NB4 (cell line): ENCODE measurements around the gene TBC1D22A.

Source experiments
- MYC ChIP-seq: IDR thresholded peaks from 2 replicates; pipeline ENCODE4 v1.6.1; 2011; ENCODE audit warnings: low read depth, low read length
- POLR2A ChIP-seq: IDR thresholded peaks from 2 replicates; pipeline ENCODE4 v1.6.1; 2011; ENCODE audit warnings: mild to moderate bottlenecking; ENCODE audit not compliant: insufficient read length; ENCODE audit errors: extremely low read depth
- TF ChIP-seq, protein P1 (sequence below): IDR thresholded peaks from one replicate; pipeline ENCODE4 v1.5.1; 2012; ENCODE audit warnings: low read depth, low read length
- TF ChIP-seq, protein P2 (sequence below): IDR thresholded peaks from 2 replicates; pipeline ENCODE4 v1.6.1; 2011; ENCODE audit warnings: low read depth, low read length

DNA sequence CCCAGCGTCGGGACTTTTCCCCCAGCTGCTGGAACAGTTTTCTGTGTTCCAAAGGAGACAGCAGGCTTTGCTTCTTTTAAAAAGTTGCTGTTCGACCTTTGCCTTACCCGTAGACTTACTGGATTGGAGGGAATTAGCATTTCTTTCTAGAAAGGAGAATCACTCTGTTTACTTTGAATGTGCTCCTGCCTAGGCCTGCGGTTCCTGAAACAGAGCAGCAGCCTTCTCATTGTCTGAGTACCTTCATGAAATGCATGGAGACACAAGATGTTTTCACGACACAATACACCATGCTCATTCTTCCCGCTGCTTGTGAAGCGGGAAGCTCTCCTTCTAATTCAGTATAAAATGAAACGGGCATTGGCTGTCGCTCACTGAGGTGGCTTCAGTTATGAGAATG, 196.2 kb downstream of the TBC1D22A start:
- TF ChIP-seq POLR2A = no peak
- TF ChIP-seq, protein P1, sequence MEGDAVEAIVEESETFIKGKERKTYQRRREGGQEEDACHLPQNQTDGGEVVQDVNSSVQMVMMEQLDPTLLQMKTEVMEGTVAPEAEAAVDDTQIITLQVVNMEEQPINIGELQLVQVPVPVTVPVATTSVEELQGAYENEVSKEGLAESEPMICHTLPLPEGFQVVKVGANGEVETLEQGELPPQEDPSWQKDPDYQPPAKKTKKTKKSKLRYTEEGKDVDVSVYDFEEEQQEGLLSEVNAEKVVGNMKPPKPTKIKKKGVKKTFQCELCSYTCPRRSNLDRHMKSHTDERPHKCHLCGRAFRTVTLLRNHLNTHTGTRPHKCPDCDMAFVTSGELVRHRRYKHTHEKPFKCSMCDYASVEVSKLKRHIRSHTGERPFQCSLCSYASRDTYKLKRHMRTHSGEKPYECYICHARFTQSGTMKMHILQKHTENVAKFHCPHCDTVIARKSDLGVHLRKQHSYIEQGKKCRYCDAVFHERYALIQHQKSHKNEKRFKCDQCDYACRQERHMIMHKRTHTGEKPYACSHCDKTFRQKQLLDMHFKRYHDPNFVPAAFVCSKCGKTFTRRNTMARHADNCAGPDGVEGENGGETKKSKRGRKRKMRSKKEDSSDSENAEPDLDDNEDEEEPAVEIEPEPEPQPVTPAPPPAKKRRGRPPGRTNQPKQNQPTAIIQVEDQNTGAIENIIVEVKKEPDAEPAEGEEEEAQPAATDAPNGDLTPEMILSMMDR = no peak
- TF ChIP-seq, protein P2, sequence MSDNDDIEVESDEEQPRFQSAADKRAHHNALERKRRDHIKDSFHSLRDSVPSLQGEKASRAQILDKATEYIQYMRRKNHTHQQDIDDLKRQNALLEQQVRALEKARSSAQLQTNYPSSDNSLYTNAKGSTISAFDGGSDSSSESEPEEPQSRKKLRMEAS = no peak
- no peak for TF ChIP-seq MYC
